ENCODE data around the gene SCAND1. TPM values are rescaled to one million over a fixed set of nuclear protein-coding genes. Genes with fewer than 3 reads are reported as not detected.
A peak's percentile ranks its signal among the peaks of the same experiment; 100 is the strongest.
"Not testable (repeated sequence)": the region's sequence is repeated elsewhere in the genome, so short reads cannot be mapped to it uniquely, and the experiment has no call there.

SCAND1 gene
- total and polyA plus RNA-seq, 9 of the 15 experiments (the other 6 are each of a cell fraction or from before 2014, with no cell fraction given), result 0.08 to 94.0 (median 5.8) TPM

GRCh38 chr20:35952480-35953386, 1.6 kb downstream of the SCAND1 start (continued):
- TF ChIP-seq ESRRA (IDR thresholded peaks at IDR 0.05; ENCODE audit: borderline replicate concordance, low read depth), result no peak
- 0 out of 2 replicates have a peak, but pooled peaks have one; percentile 9 for TF ChIP-seq MYNN (IDR thresholded peaks at IDR 0.05)
- TF ChIP-seq MYNN (CRISPR knock-in tag; IDR thresholded peaks at IDR 0.05), result no peak

- H2AFZ ChIP-seq (ENCODE audit: low read depth, low read length); H3K9me3 ChIP-seq (replicated peaks; ENCODE audit: control insufficient read depth, insufficient read depth, low read depth, low read length); DNase-seq (ENCODE audit: extremely low read depth in 1 of 4, low spot score in 3 of 4); H3K9me1 ChIP-seq (ENCODE audit: control insufficient read depth, insufficient read depth, low read length); BruUV-seq (replicated peaks); H3K27ac ChIP-seq (ENCODE audit: extremely low read depth, low read depth, low read length); FAIRE-seq; ATAC-seq; H4K20me1 ChIP-seq (replicated peaks; ENCODE audit: control insufficient read depth, insufficient read depth, low read length); in situ Hi-C loops (cut with MboI); H3K27me3 ChIP-seq (ENCODE audit: control insufficient read depth in 2 of 2, insufficient read depth in 2 of 2, low read length in 2 of 2); CTCF ChIA-PET (ENCODE audit: low intra/inter-chr PET ratio); H3K4me3 ChIP-seq: not testable (repeated sequence)
- peak; percentile 17; the same call in 1 of the 2 replicates for TF ChIP-seq SUPT5H (IDR thresholded peaks at IDR 0.05)
- TF ChIP-seq, protein P1, sequence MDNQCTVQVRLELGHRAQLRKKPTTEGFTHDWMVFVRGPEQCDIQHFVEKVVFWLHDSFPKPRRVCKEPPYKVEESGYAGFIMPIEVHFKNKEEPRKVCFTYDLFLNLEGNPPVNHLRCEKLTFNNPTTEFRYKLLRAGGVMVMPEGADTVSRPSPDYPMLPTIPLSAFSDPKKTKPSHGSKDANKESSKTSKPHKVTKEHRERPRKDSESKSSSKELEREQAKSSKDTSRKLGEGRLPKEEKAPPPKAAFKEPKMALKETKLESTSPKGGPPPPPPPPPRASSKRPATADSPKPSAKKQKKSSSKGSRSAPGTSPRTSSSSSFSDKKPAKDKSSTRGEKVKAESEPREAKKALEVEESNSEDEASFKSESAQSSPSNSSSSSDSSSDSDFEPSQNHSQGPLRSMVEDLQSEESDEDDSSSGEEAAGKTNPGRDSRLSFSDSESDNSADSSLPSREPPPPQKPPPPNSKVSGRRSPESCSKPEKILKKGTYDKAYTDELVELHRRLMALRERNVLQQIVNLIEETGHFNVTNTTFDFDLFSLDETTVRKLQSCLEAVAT (IDR thresholded peaks at IDR 0.05), result peak in 1 of 2 experiments; percentile 61; a peak in 1 of 4 replicates
- Histone ChIP-seq H3K4me1 (replicated peaks in 1 of 2; ENCODE audit: control insufficient read depth in 2 of 2, insufficient read depth in 2 of 2, low read length in 2 of 2) (peaks cover 9 to 16% of the 10 kb centered on the region in 2 experiments; a peak in 4 of 5 replicates), H3K9ac (ENCODE audit: insufficient read depth in 1 of 2, low read depth in 2 of 2, low read length in 2 of 2) (peak overlapping the region in 1 of 2 experiments; percentile 98; a peak in 2 of 4 replicates), H3K36me3 (ENCODE audit: control insufficient read depth, insufficient read depth, low read length) (peaks cover 34% of the 10 kb centered on the region), H3K79me2 (ENCODE audit: control insufficient read depth, insufficient read depth, low read length) (peaks cover 32% of the 10 kb centered on the region), H3K4me2 (ENCODE audit: insufficient read depth, low read length) (peak overlapping the region; percentile 90)
- 91% methylated on average over 14 of the region's 14 CpGs for WGBS (ENCODE audit: insufficient coverage, low coverage, missing lambda C conversion rate)
- POLR2A ChIA-PET, result interaction anchor here (0.6 to 3.7 kb wide), 7 partner anchors 10 to 210 kb away, joined by 3 to 55 read pairs (median 6); partner anchors contain the start of gene RBM39
- intact Hi-C loops (cut with micrococcal nuclease), result loop anchor here (5.0 kb wide), 1 partner anchor 50 kb away; no protein-coding TSS in a partner anchor
Measured at GRCh38 chr20:35952080-35952479, 2.2 kb downstream of the SCAND1 start.

Data from K562 (cell line).